ENCODE measurements around the gene FRMPD2.

GRCh38 chr10:48271047-48271730 lies 3.3 kb downstream of the FRMPD2 start:
- TF ChIP-seq CTCF (IDR thresholded peaks at IDR 0.05; ENCODE audit: low read depth, low read length, poor library complexity, severe bottlenecking) (no peak), EZH2phosphoT487 (IDR thresholded peaks at IDR 0.05; ENCODE audit: borderline replicate concordance, low read length) (no peak)

All from DOHH2 (cell line).